ENCODE results near the gene TKFC.
A peak's percentile ranks its signal among the peaks of the same experiment; 100 is the strongest.

Gene TKFC

DNA sequence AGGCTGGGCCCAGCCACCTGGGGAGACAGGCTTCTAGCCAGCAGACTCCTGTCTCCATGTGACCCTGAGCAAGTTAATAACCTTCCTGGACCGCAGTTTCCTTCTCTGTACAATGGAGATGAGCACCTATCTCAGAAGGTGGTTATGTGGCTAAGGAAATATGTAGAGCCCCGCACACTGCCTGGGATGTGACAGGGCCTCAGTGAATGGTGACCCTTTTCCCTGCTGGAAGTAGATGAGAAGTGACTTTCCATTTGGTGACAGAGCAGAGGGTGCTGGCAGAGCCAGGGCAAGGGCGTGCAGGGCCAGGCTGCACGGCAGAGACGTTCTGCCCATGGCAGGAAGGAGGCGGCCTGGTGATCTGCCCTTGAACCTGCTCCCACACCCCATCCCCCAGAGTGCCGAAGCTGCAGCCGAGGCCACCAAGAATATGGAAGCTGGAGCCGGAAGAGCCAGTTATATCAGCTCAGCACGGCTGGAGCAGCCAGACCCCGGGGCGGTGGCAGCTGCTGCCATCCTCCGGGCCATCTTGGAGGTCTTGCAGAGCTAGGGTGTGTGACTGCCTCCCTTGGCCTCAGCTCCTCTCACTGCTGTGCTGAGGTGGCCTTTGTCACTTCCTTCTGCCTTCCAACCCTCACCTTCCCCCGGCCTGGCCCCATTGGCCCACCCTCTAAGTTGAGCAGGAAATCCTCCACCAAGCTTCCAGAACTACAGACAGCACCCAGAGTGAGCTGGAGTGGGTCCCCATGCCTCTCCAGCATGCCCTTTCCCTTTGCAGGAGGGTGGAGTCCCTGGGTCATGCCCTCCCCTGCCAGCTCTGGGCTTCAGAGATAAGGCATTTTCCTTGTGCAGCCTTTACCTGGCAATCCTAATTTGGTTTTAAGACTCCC lies 13.2 kb downstream of the TKFC start:
- DNase-seq (ENCODE audit: low read depth) = no peak

DNA sequence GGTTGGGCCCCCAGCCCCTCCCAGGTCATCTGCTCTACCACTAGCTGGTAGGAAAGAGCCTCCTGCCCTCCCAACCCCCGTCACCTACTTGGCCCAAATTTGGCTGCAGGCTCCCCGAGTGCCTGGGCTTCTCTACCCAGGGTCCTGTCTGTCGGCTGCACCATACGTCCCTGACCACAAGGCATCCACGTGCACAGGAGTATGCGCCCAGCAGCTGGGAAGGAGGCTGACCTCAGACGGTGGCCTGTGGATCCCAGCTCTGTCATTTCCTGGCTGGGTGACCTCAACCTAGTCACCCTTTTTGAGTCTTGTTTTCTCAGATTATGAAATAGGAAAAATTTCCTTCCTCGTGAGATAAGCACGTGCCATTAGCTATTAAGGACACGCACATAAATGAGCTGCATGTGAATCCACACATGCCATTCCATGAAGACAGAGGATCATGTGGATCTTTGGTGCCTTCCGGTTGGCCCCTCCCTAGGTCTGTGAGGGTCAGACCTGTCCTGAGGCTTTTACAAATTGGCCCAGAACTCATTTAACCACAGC lies 15.0 kb downstream of the TKFC start:
- no peak for DNase-seq (ENCODE audit: low read depth)

DNA sequence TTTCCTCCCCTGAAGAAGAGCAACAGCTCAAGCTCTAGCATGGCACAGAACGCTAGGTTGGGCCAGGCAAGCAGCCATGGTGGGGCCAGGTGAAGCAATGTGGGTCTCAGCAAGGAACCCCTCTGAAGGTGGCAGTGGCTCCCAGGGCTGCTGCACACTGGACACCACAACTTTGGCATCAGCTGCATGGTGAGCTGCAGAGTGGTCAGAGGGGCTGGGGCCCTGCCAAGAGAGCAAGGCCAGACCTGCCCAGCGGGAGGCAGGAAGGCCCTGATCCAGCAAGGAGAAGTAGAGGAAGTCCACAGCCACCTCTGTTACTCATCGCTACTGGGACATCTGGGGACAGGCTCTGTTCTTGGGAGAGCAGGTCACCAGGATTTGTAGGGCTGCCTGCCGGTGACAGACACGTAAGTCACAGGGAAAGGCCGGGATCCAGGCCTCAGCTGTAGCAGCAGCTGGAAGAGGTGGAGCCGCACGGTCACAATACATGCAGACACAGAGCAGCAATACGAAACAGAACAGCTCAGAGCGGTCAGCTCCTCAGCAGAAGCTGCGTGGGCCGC lies 16.2 kb downstream of the TKFC start:
- no peak for DNase-seq (ENCODE audit: low read depth)

DNA sequence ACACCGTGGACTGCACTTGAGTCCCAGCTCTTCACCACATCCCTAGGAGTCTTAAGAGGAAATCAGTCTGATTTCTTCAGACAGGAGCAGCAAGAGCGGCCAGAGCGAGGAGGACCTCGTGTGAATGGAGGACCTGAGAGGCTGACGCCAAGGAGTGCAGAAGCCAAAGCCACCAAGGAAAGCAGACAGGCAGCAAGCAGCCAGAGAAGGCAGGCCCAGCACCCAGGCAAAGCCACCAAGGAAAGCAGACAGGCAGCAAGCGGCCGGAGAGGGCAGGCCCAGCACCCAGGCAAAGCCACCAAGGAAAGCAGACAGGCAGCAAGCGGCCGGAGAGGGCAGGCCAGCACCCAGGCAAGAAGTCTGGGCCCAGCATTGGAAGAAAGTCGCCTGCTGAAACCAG lies 16.9 kb downstream of the TKFC start:
- DNase-seq (ENCODE audit: low read depth) = no peak

DNA sequence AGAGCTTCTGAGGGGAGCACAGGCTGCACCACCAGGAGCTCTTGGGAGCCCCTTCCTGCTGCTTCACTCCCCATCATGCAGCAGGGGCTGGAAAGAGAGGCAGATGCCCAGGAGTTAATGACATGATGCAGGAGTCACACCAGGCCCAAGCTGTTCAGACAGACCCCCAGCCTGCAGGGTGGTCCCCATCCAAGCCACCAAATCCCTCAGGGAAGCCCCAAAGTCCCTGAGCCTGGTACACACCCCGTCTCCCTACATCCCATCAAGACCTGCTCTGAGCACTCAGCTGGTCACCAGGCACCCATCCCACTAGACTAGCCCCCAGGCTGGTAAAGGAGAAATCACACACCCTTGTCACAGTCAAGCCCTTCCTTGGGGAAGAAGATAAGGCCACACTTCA lies 17.3 kb downstream of the TKFC start:
- DNase-seq (ENCODE audit: low read depth) = no peak

DNA sequence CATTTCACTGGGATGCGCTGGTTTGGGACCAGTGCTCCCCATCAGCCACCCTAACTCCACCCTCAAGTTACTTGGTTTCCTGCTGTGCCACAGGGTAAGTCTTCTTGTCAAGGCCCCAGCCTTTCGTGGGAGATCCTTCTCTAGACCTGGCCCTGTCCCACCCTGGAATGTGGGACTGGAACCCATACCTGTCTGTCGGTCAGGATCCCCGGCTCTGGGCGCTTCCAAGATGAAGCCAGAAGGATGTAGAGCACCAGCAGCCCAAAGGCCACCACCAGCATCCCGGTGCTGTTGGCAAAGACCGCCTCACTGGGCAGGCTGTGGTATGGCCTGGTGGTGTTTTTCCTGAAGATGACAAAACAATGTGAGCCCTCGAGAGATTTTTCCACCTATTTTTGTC lies 17.8 kb downstream of the TKFC start:
- DNase-seq (ENCODE audit: low read depth) = no peak

DNA sequence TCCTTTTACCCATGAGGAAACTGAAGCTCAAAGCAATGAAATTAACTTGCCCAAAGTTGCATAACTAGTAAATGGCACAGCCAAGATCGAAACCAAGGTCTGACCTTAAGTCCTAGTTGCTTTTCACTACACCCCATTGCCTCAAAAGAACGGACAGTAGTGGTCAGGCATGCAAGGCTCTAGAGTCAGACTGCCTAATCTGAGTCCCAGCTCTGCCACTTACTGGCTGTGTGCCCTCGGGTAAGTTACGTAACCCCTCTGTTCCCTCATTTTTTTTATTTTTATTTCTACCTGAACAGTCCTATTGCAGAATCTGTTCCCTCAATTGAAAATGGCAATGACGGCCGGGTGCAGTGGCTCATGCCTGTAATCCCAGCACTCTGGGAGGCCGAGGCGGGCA lies 19.0 kb downstream of the TKFC start:
- DNase-seq (ENCODE audit: low read depth) = no peak

DNA sequence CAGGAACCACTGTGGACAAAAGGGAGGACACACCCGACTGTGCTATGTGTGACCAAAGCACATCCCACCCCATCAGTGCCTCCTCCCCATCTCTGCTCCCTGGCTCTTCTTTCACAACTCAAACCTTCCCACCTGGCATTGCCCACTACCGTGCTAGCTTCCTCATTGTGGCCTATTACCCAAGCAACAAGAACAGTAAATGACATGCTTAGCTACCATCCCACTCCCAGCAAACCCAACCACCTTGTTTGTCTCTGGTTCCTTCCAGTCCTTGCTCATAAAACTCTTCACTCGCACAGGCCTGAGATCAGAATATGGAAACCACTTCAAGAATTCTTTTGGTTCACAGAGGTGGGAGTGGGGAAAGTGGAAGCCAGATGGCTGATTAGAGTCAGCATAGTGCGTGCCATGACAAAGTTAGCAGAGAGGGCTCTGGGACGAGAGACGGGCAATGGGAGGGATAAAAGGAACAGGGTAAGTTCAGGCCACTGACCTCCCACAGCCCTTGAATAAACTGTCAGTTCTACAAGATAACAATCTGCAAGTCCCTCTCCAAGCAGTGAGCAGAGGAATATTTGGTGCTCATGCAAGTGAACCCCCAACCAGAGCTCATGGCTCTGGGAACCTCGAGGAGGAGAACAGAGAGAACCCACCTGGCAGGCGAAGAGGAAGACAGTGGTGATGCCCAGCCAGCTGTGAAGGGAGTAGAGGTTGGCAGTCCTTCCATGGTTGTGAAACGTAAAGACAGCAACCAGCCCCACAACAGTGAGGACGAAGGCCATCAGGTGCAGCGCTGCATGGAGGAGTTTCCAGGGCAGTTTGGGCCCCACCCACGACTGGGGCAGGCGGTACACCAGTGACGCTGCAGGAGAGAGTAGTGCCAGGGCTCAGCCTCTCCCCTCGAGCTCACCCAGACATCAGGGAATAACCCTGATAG lies 20.4 kb downstream of the TKFC start:
- DNase-seq (ENCODE audit: low read depth) = no peak

DNA sequence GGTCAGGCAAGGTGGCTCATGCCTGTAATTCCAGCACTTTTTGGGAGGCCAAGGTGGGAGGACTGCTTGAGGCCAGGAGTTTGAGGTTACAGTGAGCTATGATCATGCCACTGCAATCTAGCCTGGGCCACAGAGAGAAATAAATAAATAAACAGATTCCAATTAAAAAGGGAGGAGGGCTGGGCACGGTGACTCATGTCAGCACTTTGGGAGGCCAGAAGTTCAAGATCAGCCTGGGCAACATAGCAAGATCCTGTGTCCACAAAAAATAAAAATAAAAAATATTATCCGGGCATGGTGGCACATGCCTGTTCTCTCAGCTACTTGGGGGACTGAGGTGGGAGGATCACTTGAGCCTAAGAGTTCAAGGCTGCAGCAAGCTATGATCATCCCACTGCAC lies 21.2 kb downstream of the TKFC start:
- no peak for DNase-seq (ENCODE audit: low read depth)

DNA sequence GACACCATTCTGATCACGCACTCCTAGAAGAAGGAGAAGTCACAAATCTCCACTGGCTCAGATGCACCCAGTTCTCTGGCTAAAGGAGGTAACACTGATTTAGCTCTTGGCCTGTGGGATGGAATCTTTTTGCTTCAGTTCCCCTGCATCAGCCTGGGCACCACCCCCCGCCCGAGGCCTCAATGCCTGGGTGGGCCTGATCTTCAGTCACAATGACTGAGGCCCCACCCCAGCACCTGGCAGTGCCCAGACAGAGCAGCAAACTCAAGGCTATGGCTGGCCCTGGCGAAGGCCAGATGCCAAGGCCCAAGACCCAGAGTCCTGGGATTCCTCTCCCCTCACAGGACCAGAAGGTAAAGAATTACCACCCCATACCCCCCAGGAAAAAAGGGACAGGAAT lies 23.7 kb downstream of the TKFC start:
- DNase-seq (ENCODE audit: low read depth) = no peak

DNA sequence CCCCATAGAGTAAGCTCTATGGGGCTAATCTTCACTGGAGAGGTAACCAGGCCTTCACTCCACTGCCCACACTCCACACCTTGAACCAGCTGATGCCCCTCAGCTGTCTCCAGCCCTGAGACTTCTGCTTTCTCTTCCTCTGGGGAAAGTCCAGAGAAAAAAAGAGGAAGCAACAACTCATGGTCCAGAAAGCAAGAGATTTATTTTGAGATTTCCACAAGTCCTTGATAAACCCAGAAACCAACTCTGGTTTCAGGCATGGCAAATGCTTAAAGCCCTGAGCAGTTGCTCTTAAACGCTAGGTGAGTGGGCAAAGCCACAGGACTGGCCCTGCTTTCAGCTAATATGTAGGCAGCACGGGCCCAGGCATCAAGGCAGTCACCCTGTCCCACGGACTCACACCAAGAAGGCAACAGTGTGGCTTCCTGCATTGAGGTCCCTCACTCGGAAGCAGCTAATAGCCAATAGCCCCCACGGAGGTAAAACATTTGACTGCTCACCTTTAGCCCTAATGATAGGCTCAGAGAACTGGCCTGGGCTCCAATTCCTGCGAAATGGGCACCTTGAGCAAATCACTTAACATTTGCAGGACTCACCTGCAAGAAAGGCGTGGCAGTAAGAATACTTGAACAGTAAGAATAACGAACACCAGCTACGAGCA lies 24.3 kb downstream of the TKFC start:
- no peak for DNase-seq (ENCODE audit: low read depth)

DNA sequence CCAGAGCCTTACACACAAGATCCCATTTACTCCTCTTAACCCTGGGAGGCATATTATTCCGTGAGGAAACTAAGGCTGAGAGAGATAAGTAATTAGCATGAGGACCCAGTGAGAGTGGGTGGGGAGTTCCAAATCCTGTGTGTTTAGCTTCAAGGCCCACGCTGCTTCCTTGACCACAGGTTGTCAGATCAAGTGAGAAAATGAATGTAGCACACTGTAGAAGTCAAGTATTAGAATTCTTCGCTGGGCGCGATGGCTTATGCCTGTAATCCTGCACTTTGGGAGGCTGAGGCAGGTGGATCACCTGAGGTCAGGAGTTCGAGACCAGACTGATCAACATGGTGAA lies 24.8 kb downstream of the TKFC start:
- DNase-seq (ENCODE audit: low read depth) = no peak

DNA sequence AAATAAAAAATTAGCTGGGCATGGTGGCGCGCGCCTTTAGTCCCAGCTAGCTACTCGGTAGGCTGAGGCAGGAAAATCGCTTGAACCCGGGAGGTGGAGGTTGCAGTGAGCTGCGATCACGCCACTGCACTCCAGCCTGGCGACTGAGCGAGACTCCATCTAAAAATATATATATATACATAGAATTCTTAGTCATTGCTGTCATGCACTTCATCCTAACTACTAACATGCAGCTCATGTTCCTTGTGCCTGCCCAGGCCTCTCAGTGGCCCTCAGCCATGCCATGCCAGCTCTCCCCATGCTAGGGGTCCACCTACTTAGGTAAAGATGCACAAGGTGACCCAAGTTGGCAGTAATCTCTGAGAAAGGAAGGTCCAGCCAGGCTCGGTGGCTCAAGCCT lies 25.5 kb downstream of the TKFC start:
- DNase-seq (ENCODE audit: low read depth) = no peak

DNA sequence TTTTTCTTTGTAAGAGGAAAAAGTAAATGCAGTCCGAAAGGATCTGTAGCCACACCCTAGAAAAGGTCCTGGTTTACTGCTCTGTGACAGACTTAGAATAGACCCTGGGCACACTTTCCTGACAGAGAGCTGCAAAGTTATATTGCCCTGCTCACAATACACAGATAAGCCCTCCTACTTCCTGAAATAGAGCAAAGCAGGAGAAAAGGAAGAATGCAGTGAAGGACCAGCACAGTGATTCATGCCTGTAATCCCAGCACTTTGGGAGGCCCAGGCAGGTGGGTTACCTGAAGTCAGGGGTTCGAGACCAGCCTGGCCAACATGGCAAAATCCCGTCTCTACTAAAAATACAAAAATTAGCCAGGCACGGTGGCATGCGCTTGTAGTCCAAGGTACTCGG lies 26.5 kb downstream of the TKFC start:
- DNase-seq (ENCODE audit: low read depth) = no peak

DNA sequence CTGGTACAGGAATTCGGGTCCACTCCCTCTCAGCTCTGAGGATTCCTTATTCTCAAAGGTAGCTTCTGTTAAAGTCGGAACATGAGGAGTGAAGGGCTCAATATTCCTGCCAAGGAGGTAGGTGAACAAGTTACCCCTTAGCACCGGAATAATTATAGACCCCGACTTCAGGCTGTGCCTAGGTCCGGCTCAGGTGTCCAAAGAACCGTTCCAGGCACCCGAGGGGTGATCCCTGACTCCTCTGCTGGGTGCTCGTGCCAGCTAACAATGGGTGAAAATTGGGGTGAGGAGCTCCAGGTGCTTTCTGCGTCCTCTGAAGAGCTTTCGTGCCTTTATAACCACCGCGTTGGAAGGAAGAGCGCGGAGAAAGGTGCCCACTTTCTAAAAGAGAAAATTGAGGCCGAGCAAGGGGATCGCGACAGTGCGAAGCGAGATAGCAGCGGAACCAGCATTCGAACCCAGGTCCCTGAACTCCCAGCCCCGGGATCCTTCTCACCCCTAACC lies 28.3 kb downstream of the TKFC start:
- no peak for DNase-seq (ENCODE audit: low read depth)

DNA sequence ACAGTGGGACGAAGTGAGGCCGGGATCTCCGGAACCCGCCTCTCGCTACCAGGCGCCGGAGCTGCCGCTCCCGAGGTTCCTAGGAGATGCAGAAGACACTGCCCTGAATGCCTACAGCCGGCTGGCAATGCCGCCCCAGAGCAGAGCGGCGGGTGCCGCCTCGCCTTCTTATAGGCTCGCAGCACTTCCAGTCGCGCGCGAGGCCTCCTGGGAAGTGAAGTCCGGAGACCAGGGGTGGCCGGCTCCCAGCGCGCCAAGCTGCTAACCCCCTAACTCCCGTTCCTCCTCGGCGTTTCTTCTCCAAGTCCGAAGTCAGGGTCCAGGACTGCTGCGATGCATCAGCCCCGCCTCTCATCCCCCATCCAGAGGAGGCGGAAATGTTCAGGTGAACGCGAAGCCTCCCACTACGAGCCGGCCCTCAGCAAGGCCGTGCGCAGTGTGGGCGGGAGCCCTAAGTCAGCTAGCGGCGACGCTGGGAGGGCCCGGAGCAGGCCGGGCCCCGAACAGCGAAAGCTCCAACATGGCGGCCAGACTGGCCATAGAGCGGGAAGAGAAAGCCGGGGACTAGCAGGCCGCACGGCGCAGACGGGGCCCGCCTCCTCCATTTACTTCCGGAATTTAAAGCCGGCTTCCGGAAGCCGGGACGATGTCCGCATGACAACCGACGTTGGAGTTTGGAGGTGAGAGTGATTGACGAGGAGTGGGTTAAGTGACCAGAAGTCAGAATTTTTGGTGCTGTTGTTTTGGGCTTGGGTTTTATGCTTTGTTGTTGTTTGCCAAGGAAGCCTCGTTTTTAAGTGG lies 28.9 kb downstream of the TKFC start, which contains the start of the genes CYB561A3 and TMEM138:
TSS of gene CYB561A3 (minus strand) at position 142 of the 801 bp plus-strand sequence. CDS start 5,169 bp downstream, outside the sequence.
TSS of gene TMEM138 (plus strand) at position 634 of the 801 bp plus-strand sequence. CDS start 2,017 bp downstream, outside the sequence.
- DNase-seq (ENCODE audit: low read depth) = peak; percentile 87

DNA sequence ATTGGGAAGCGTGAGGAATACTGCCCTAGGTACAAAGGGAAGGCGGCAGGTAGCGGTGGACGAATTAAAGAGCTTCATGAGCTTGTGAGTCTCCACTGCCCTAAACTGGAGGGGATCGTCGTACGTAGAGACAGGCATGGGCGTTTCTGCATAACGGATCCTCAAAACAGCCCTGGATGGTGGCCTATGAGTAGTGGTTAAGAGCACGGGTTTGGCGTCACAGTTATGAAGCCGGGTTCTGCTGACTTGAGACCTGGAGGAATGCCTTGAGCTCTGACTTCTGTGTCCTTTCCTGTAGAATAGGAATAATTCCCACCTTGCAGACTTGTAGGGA lies 29.5 kb downstream of the TKFC start:
- no peak for DNase-seq (ENCODE audit: low read depth)

DNA sequence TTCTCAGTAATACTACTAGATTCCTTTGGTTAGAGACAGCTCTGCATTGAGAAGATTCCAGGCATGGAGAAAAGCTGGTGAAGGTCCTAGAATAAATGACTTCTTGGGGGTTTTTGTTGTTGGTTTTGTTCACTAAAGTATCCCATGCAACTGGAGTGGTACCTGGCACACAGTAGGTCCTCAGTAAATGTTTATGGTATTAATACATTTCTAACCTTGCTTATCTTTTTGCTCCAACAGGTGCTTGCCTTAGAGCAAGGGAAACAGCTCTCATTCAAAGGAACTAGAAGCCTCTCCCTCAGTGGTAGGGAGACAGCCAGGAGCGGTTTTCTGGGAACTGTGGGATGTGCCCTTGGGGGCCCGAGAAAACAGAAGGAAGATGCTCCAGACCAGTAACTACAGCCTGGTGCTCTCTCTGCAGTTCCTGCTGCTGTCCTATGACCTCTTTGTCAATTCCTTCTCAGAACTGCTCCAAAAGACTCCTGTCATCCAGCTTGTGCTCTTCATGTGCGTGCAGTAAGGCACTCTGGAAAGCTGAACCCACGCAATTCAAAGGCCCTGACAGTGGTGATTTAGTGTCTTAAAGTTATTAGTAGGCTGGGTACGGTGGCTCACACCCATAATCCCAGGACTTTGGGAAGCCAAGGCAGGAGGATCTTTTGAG lies 31.1 kb downstream of the TKFC start:
- no peak for DNase-seq (ENCODE audit: low read depth)

DNA sequence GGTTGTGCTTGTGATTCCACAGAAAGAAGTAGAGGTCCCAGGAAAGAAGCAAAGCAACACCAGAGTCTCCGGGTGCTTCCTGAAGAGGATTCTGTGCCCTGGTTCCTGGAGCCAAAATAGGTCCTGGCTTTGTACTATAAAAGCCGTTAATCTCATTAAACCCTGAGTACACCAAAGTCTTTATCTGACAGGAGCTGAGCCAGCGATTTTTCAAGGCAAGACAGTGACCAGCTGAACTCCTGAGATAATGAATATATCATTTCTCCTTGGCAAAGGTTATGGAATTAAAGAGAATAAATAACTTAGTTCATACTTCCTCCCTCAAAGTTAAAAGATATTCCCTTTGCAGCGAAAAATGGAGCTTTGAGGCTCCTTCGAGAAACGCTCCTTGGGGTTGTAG lies 34.4 kb downstream of the TKFC start:
- DNase-seq (ENCODE audit: low read depth) = no peak

DNA sequence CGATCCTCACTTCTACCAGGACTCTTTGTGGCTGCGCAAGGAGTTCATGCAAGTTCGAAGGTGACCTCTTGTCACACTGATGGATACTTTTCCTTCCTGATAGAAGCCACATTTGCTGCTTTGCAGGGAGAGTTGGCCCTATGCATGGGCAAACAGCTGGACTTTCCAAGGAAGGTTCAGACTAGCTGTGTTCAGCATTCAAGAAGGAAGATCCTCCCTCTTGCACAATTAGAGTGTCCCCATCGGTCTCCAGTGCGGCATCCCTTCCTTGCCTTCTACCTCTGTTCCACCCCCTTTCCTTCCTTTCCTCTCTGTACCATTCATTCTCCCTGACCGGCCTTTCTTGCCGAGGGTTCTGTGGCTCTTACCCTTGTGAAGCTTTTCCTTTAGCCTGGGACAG lies 35.6 kb downstream of the TKFC start:
- DNase-seq (ENCODE audit: low read depth) = no peak
